Putamen (tissue), 1 donor: Measurements from ENCODE around the gene S100A5.
"Not testable (repeated sequence)": the region's sequence is repeated elsewhere in the genome, so short reads cannot be mapped to it uniquely, and the experiment has no call there.

Experiments
- DNase-seq: peaks from one replicate; pipeline ENCODE4 v3.0.0-alpha.2; 2016; ENCODE audit warnings: low spot score

The S100A5 gene

GRCh38 chr1:153533689-153534201, 7.0 kb downstream of the S100A5 start:
- DNase-seq = no peak

- DNase-seq = peak; percentile 74
These were observed 7.8 kb downstream of the S100A5 start for GRCh38 chr1:153532769-153533599.

- DNase-seq = no peak
These were observed 8.6 kb downstream of the S100A5 start for GRCh38 chr1:153532181-153532580.

GRCh38 chr1:153531638-153532037, 9.1 kb downstream of the S100A5 start:
- no peak for DNase-seq

GRCh38 chr1:153527683-153528040, 13.1 kb downstream of the S100A5 start:
- no peak for DNase-seq

GRCh38 chr1:153527023-153527682, 13.6 kb downstream of the S100A5 start:
- DNase-seq = no peak

GRCh38 chr1:153526132-153526543, 14.6 kb downstream of the S100A5 start:
- no peak for DNase-seq

- no peak for DNase-seq
These were observed 15.5 kb downstream of the S100A5 start for GRCh38 chr1:153525088-153525728.

- DNase-seq = not testable (repeated sequence)
These were observed 18.2 kb downstream of the S100A5 start for GRCh38 chr1:153522353-153523048.

- not testable (repeated sequence) for DNase-seq
These were observed 18.9 kb downstream of the S100A5 start for GRCh38 chr1:153521808-153522207.

- no peak for DNase-seq
These were observed 19.8 kb downstream of the S100A5 start for GRCh38 chr1:153520818-153521476.

GRCh38 chr1:153520137-153520691, 20.5 kb downstream of the S100A5 start:
- not testable (repeated sequence) for DNase-seq

- DNase-seq = no peak
These were observed 21.5 kb downstream of the S100A5 start for GRCh38 chr1:153519242-153519641.

GRCh38 chr1:153515504-153516394, 25.0 kb downstream of the S100A5 start:
- DNase-seq = no peak

GRCh38 chr1:153513666-153514065, 27.1 kb downstream of the S100A5 start:
- no peak for DNase-seq

- DNase-seq = no peak
These were observed 27.7 kb downstream of the S100A5 start for GRCh38 chr1:153513023-153513422.

- DNase-seq = peak; percentile 53
These were observed 29.7 kb downstream of the S100A5 start for GRCh38 chr1:153510984-153511410.

GRCh38 chr1:153509729-153510354, 30.9 kb downstream of the S100A5 start:
- DNase-seq = no peak

- DNase-seq = no peak
These were observed 31.7 kb downstream of the S100A5 start for GRCh38 chr1:153509036-153509435.
